SJSA1 (cell line): ENCODE data around the gene IGF2R. TPM values are rescaled to one million over a fixed set of nuclear protein-coding genes. Genes with fewer than 3 reads are reported as not detected.
A peak's percentile ranks its signal among the peaks of the same experiment; 100 is the strongest.

Experiments used
- DNase-seq, 2 experiments: peaks; one replicate each; pipeline ENCODE4 v3.0.0-alpha.2; 2015 to 2020; ENCODE audit warnings: low spot score in 2 of 2, low read depth in 1 of 2
- H3K27ac ChIP-seq: fragments of 250-450 bp; sonication (Bioruptor Pico); 2 replicates; pipeline ENCODE4 v1.5.1; 2020; ENCODE audit warnings: mild to moderate bottlenecking, moderate library complexity
- H3K27me3 ChIP-seq: fragments of 250-450 bp; sonication (Bioruptor Pico); replicated peaks from 2 replicates; pipeline ENCODE4 v1.5.1; 2020; ENCODE audit warnings: mild to moderate bottlenecking, moderate library complexity
- H3K36me3 ChIP-seq: fragments of 250-450 bp; sonication (Bioruptor Pico); 2 replicates; pipeline ENCODE4 v1.5.1; 2020; ENCODE audit warnings: mild to moderate bottlenecking
- H3K4me1 ChIP-seq: fragments of 250-450 bp; sonication (Bioruptor Pico); replicated peaks from 2 replicates; pipeline ENCODE4 v1.6.1; 2021; ENCODE audit warnings: mild to moderate bottlenecking
- H3K4me3 ChIP-seq: fragments of 250-450 bp; sonication (Bioruptor Pico); 2 replicates; pipeline ENCODE4 v1.5.1; 2020; ENCODE audit warnings: mild to moderate bottlenecking
- H3K9me3 ChIP-seq: fragments of 250-450 bp; sonication (Bioruptor Pico); replicated peaks from 2 replicates; pipeline ENCODE4 v1.5.1; 2020; ENCODE audit warnings: mild to moderate bottlenecking
- total RNA-seq: library from RNA; depleted of rRNA; stranded (reverse); fragments of >200 nt; shearing (Covaris generic); gene quantifications from 2 replicates; pipeline ENCODE4 v1.2.3, GENCODE V29; 2014

The IGF2R gene
- total RNA-seq, 1 experiment from 2014 or later = 54.7 TPM

DNA sequence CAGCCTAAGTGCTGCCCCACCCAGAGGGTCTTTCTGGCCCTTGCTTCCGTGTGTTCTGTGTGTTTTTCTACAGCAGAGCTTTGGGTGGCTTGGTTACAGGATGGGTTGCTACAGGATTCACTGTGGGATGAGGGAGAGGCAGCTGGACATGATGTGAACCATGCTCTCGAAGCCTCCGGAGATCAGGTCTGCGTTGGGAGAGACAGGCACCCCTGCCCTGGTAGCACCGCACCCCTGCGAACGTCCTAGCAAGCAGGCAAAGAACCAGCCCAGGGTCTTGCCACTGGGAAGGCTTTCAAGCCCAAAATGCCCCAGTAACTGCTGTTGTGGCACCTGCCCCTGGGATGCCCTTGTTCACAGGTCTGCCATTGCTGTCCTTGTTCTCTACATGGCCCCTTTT is 66.4 kb downstream of the IGF2R start:
- H3K36me3 ChIP-seq = peaks cover 75% of the 10 kb centered on the region
- no peaks in the 10 kb centered on the region for H3K9me3 ChIP-seq
- no peaks in the 10 kb centered on the region for H3K27me3 ChIP-seq
- no peak overlapping the region for H3K4me3 ChIP-seq
- H3K4me1 ChIP-seq = peaks cover 22% of the 10 kb centered on the region
- DNase-seq = no peak
- no peak overlapping the region for H3K27ac ChIP-seq

DNA sequence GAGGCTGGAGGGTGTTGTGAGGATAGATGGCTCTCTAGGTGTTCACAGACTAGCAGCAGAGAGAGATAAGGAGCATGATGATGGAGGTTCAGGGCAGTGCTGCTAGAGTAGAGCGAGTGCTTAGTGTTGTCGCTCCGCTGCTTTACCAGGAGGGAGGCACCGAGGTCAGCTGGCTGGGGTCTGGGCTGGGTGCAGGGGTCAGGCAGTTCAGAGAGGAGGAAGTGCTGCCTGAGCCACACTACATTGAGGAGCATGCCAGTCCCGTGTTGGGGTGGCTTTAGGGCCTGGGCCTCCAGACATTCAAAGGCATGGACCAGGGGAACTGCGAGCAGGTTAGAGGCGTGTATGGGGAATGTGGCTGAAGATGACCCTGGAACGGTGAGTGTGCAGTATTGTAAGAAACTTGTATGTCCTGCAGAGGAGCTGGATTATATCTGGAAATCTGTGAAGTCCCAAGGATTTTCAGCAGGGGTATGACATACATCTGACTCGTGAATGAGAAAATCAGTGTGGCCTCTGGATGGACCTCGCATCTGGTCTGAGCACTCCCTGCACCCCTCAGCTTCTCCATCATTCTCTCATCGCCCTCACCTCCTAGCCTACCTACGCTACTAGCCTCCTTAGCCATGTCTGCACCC is 66.9 kb downstream of the IGF2R start:
- Histone ChIP-seq H3K4me3 (no peak overlapping the region), H3K36me3 (peaks cover 75% of the 10 kb centered on the region)
- DNase-seq = no peak

DNA sequence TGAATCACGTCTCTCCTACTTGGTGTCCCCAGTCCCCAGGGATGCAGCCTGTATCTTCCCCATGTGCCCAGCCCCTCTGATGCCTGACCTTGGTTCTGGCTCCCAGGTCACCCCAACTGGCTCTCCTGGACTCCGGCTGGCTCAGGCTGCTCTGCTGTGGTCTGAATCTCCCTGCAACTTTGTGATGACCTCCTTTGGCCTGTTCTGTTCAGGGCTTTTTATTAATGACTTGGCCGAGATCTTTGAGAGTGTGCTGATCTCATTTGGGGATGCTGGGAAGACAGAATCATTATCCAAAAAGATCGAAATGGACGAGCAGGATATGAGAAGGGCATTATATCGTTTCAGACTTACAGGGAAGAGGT is 67.4 kb downstream of the IGF2R start:
- Histone ChIP-seq H3K4me3 (no peak overlapping the region), H3K27ac (peak overlapping the region; percentile 45), H3K4me1 (peaks cover 14% of the 10 kb centered on the region), H3K9me3 (no peaks in the 10 kb centered on the region), H3K36me3 (peaks cover 75% of the 10 kb centered on the region), H3K27me3 (no peaks in the 10 kb centered on the region)
- DNase-seq = no peak

More for the DNA sequence above, 66.9 kb downstream of the IGF2R start:
- H3K27me3 ChIP-seq = no peaks in the 10 kb centered on the region
- H3K9me3 ChIP-seq = no peaks in the 10 kb centered on the region
- 0 out of 2 replicates have a peak overlapping the region, but pooled peaks have one; percentile 45 for H3K27ac ChIP-seq
- peaks cover 16% of the 10 kb centered on the region for H3K4me1 ChIP-seq

DNA sequence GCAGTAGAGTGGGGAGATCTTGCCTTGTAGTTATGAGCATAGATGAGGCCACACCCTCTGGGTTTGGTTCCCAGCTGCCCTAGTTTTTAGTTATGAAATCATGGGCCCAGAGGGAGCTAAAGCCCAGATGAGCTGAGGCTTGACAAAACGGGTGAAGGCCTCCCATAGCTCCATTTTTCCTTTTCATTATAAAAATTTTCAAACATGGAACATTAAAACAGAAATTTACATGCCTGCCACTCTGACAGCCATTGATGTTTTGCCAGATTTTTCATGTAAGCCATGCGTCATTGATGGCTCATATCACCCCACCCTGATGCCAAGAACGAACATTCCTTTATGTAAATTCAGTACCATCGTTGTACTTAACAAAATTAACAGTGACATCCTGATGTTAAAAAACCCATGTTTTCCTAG is 67.9 kb downstream of the IGF2R start:
- H3K27ac ChIP-seq = peak overlapping the region; percentile 45
- H3K9me3 ChIP-seq = no peaks in the 10 kb centered on the region
- peaks cover 18% of the 10 kb centered on the region for H3K4me1 ChIP-seq
- DNase-seq = peak in 1 of 2 experiments; percentile 20
- H3K36me3 ChIP-seq = peaks cover 73% of the 10 kb centered on the region
- H3K27me3 ChIP-seq = no peaks in the 10 kb centered on the region
- no peak overlapping the region for H3K4me3 ChIP-seq

DNA sequence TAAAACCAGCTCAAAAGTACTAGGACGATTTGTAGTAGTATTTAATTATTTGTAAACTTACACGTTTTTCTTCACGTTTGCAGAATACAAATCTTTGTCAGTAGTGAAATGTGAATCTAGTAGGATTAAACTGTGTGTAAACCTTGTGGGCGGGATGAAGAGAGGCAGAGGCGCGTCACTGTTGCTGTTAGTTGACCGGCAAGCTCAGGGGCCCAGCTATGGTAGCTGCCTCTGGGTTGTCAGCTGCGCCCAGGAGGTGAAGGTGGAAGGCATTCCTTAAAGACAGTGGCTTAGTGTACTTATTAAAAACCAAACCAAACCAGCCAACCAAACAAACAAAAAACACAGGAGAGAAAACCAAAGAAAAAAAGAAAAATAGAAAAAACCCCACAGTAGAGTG is 69.6 kb downstream of the IGF2R start:
- Histone ChIP-seq H3K9me3 (no peaks in the 10 kb centered on the region), H3K4me3 (no peak overlapping the region), H3K4me1 (peaks cover 35% of the 10 kb centered on the region), H3K36me3 (peaks cover 71% of the 10 kb centered on the region), H3K27ac (no peak overlapping the region), H3K27me3 (no peaks in the 10 kb centered on the region)
- no peak for DNase-seq

DNA sequence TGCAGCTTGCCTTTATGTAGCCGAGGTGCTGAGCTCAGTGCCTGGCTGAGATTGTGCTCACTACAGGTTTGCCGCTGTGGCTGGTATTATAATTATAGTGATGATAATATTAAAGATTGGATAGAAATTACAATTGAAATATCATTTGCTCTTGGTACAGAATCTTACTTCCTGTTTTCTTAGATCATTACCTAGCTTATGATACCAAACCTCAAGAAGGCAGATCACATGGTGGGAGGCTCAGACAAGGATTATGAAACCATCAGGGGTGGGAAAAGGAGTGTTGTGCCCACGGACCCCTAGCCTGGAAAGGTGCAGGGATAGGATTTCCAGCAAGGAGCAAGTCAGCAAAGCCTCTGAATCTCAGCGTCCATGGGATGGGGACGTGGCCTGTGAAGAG is 70.6 kb downstream of the IGF2R start:
- Histone ChIP-seq H3K27me3 (no peaks in the 10 kb centered on the region), H3K4me1 (peaks cover 33% of the 10 kb centered on the region), H3K4me3 (no peak overlapping the region), H3K9me3 (no peaks in the 10 kb centered on the region), H3K36me3 (peaks cover 72% of the 10 kb centered on the region), H3K27ac (no peak overlapping the region)
- DNase-seq = no peak

DNA sequence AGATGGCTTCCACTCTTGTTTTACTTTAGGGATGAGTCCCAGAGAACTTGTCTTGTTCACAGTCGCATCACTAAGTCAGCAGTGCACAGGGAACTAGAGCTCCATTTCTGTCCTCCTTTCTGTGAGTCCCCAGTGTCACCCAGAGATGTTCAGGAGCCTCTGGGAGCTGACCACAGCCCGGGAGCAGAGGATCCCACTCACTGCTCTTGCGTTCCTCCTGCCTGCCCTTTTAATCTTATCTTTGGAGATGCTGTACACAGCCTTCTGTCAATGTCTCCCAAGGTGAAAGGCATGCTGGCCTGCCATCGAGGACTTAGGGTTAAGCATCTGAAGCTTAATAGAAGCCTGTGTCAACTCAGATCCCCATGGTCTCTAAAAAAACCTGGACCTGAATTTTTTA is 71.2 kb downstream of the IGF2R start:
- H3K27me3 ChIP-seq = no peaks in the 10 kb centered on the region
- H3K9me3 ChIP-seq = no peaks in the 10 kb centered on the region
- H3K4me1 ChIP-seq = peaks cover 32% of the 10 kb centered on the region
- no peak for DNase-seq
- H3K27ac ChIP-seq = no peak overlapping the region
- no peak overlapping the region for H3K4me3 ChIP-seq
- peaks cover 72% of the 10 kb centered on the region for H3K36me3 ChIP-seq

DNA sequence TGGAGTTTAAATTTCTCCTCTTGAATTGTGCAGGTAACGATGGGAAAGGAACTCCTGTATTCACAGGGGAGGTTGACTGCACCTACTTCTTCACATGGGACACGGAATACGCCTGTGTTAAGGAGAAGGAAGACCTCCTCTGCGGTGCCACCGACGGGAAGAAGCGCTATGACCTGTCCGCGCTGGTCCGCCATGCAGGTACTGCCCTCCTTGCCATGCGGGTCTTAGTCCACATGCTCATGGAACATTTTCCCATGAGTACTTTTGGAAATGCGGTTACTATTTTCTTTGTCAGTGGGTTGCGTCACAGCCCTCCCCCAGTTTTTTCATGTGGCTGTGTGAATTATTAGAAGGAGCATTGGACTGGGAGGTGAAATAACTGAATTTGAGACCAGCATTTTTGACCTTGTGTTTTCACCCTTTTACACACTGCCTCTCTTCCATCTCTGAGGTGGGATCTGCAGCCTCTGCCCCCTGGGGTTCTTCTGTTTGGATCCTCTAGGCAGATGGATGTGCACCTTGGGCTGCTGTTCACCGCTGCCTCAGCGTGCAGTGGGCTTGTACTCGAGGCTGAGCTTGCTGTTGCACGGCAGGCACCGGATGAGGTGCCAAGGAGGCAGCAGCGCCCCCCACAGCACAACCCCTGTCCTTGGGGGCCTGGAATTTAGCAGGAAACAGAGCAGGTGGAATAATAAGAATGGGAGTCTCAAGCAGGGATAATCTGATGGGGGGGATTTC is 71.8 kb downstream of the IGF2R start:
- no peak overlapping the region for H3K27ac ChIP-seq

DNA sequence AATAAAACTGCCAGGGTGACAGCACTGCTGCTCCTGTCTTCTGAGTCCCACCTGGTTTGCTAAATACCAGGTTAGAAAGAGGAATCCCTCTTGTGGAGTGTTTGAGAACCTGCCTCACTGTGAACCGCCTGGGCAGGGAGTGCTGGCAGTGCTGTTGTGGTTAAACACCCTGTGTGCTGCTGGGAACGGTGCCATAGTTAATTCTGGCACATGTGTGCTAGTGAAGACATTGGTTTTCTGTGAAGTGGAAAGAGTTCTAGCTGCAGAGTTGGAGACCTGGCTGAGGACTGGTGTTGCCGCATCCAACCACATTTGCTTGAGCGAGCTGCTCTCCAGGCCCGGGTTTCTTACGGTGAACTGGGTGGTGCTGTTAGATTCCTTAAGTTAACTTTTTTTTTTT is 72.7 kb downstream of the IGF2R start:
- Histone ChIP-seq H3K27me3 (no peaks in the 10 kb centered on the region), H3K4me1 (peaks cover 27% of the 10 kb centered on the region), H3K9me3 (no peaks in the 10 kb centered on the region), H3K4me3 (no peak overlapping the region), H3K27ac (no peak overlapping the region), H3K36me3 (peaks cover 70% of the 10 kb centered on the region)
- DNase-seq = no peak

More for the DNA sequence above, 71.8 kb downstream of the IGF2R start:
- Histone ChIP-seq H3K4me3 (no peak overlapping the region), H3K9me3 (no peaks in the 10 kb centered on the region), H3K36me3 (peaks cover 72% of the 10 kb centered on the region), H3K4me1 (peaks cover 32% of the 10 kb centered on the region), H3K27me3 (no peaks in the 10 kb centered on the region)
- no peak for DNase-seq

DNA sequence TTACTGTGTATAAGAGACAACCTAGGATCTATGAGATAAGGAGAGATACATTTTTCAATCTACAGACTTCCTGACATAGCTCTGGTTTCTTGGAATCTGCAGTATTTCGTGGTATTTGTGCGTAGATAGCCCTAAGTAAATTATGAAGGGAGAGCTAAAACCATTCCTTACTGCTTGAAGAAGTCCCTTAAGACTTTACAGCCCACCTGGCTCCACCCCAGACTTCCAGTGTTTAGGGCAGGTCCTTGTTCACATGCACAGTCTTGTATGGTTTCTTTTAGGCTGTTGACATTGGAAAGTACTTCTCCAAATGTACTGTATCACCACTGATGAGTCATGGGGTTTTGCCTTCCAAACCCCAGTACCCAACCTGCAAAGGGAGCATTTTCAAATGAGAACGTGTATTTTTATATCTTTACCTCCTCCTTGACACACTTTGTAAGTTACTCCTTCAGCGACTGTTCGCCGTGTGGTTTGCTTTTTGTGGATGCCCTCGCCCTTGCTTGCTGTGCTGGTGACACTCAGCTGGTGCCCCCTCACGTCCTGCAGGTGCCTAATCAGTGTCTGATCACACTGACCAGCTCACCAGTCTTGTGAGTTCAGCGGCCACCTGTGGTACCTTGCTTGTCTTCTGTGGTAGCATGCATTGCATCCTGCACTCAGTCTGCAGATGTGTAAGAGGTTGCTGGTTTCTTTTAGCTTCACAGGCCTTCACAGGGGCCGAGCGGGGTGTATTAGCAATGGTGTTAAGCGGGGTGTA is 73.3 kb downstream of the IGF2R start:
- H3K9me3 ChIP-seq = no peaks in the 10 kb centered on the region
- peaks cover 71% of the 10 kb centered on the region for H3K36me3 ChIP-seq
- H3K27me3 ChIP-seq = no peaks in the 10 kb centered on the region
- H3K4me3 ChIP-seq = no peak overlapping the region
- 0 out of 2 replicates have a peak overlapping the region, but pooled peaks have one; percentile 30 for H3K27ac ChIP-seq
- DNase-seq = no peak
- H3K4me1 ChIP-seq = peaks cover 21% of the 10 kb centered on the region

DNA sequence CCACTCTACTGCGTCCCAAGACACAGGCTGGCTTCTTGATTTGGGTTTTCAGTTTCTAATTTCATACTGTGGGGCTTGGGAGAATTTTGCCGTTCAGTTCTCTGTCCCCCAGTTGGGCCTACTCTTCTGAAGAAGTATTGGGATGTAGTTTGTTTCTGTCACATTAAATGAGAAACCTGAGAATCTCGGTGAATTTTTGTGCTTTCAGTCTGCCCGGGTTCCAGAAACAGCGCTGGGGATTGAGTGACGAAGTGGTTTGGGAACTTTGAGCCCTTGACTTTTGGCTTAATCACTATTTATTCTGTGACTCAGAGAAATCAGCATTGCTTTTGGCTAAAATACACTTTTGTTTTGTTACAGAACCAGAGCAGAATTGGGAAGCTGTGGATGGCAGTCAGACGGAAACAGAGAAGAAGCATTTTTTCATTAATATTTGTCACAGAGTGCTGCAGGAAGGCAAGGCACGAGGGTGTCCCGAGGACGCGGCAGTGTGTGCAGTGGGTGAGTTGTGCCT is 74.0 kb downstream of the IGF2R start:
- Histone ChIP-seq H3K4me3 (no peak overlapping the region), H3K27ac (0 out of 2 replicates have a peak overlapping the region, but pooled peaks have one; percentile 30), H3K4me1 (peaks cover 21% of the 10 kb centered on the region), H3K36me3 (peaks cover 77% of the 10 kb centered on the region), H3K9me3 (no peaks in the 10 kb centered on the region), H3K27me3 (no peaks in the 10 kb centered on the region)
- DNase-seq = peak in 1 of 2 experiments; percentile 46

DNA sequence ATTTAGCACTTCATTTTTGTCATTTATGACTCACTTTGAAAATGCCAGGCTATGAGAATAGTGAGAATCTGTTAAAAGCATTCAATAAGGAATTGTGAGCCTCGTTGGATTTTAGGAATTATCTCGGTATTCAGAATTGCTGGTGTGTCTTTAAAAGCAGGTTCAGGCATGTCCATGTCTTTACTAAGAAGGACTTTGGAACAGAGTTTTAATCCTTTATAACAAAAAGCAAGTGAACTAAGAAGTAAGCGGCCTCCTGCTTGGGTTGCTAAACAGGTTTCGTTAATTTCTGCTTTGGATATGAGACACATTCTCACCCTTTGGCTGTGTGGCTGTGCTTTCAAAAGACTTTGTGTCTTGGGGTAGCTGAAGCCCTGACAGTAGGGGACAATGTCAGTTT is 74.9 kb downstream of the IGF2R start:
- peaks cover 81% of the 10 kb centered on the region for H3K36me3 ChIP-seq

DNA sequence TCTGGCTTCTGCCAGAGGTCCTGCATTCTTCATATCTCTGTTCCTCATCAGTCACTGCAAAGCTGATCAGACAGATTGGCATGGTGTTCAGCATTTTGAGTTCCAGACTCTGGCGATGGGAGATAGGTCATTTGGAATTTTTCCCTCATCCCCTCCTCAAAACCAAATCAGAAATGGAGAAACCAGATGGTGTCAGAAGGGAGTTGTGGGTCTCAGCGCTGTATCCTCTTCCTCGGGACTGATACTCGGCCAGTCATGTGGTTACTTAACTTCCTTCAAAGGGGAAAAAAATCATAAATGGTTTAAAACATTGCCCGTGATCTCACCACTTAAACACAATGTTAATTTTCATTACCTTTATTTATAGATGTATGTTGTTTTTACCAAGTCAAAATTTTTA is 75.8 kb downstream of the IGF2R start:
- Histone ChIP-seq H3K4me3 (no peak overlapping the region), H3K9me3 (no peaks in the 10 kb centered on the region), H3K27me3 (no peaks in the 10 kb centered on the region), H3K36me3 (peaks cover 90% of the 10 kb centered on the region), H3K4me1 (peaks cover 21% of the 10 kb centered on the region), H3K27ac (no peak overlapping the region)
- no peak for DNase-seq

More for the DNA sequence above, 74.9 kb downstream of the IGF2R start:
- no peak for DNase-seq
- Histone ChIP-seq H3K4me3 (no peak overlapping the region), H3K27ac (no peak overlapping the region), H3K9me3 (no peaks in the 10 kb centered on the region), H3K27me3 (no peaks in the 10 kb centered on the region), H3K4me1 (peaks cover 21% of the 10 kb centered on the region)
